HG02852 (cell line): Measurements from ENCODE around the gene LSM8.
"Not testable (repeated sequence)": the region's sequence is repeated elsewhere in the genome, so short reads cannot be mapped to it uniquely, and the experiment has no call there.

Experiments used
- ATAC-seq: cut with Tn5 transposase; IDR thresholded peaks from one replicate; pipeline ENCODE4 v1.9.1; 2021; ENCODE audit warnings: mild to moderate bottlenecking, moderate library complexity; ENCODE audit not compliant: unreplicated experiment

LSM8 gene

GRCh38 chr7:118202061-118202460, 18.1 kb downstream of the LSM8 start:
- no peak for ATAC-seq

- peak; percentile 96 for ATAC-seq
Measured at GRCh38 chr7:118214051-118214832, 30.3 kb downstream of the LSM8 start.

- peak; percentile 5 for ATAC-seq
Measured at GRCh38 chr7:118214833-118215182, 30.8 kb downstream of the LSM8 start.

GRCh38 chr7:118217210-118217619, 33.3 kb downstream of the LSM8 start:
- ATAC-seq: no peak

GRCh38 chr7:118218413-118219156, 34.6 kb downstream of the LSM8 start:
- no peak for ATAC-seq

- ATAC-seq: no peak
Measured at GRCh38 chr7:118219157-118219512, 35.2 kb downstream of the LSM8 start.

- ATAC-seq: no peak
Measured at GRCh38 chr7:118220583-118220982, 36.6 kb downstream of the LSM8 start.

- no peak for ATAC-seq
Measured at GRCh38 chr7:118222591-118222990, 38.6 kb downstream of the LSM8 start.

GRCh38 chr7:118224521-118224920, 40.6 kb downstream of the LSM8 start, which contains the start of gene ANKRD7:
TSS of gene ANKRD7 (plus strand) at chr7:118224704. CDS start at chr7:118224831, 127 bp downstream.
- ATAC-seq: no peak

GRCh38 chr7:118232837-118233236, 48.9 kb downstream of the LSM8 start:
- ATAC-seq: no peak

GRCh38 chr7:118233799-118234198, 49.8 kb downstream of the LSM8 start:
- no peak for ATAC-seq

- no peak for ATAC-seq
Measured at GRCh38 chr7:118239014-118239413, 55.0 kb downstream of the LSM8 start.

GRCh38 chr7:118240320-118240719, 56.4 kb downstream of the LSM8 start:
- ATAC-seq: not testable (repeated sequence)
